ENCODE results near the gene IL1RAP.
"Not testable (repeated sequence)": the region's sequence is repeated elsewhere in the genome, so short reads cannot be mapped to it uniquely, and the experiment has no call there.

The IL1RAP gene

GRCh38 chr3:190513409-190514370 lies at the start of gene IL1RAP:
IL1RAP (plus strand) TSS chr3:190514085; CDS start chr3:190564290, 50,205 bp downstream.
- peak within 1 kb of the TSS; percentile 76 for H3K9ac ChIP-seq (ENCODE audit: low read length)
- peak; percentile 54 for TF ChIP-seq CTCF (IDR thresholded peaks at IDR 0.05; ENCODE audit: insufficient read depth, low read length, poor library complexity, severe bottlenecking)
- TF ChIP-seq EZH2phosphoT487 (conservative IDR thresholded peaks at IDR 0.05; ENCODE audit: low read length), result no peak
- H3K9me2 ChIP-seq (replicated peaks; ENCODE audit: insufficient read depth, low read length), result no peaks in the 10 kb centered on the region
- no peaks in the 10 kb centered on the region for H3F3A ChIP-seq (ENCODE audit: insufficient read depth)
- H4K20me1 ChIP-seq (ENCODE audit: low read depth, low read length), result no peaks in the 10 kb centered on the region
- H3K36me3 ChIP-seq (ENCODE audit: low read length), result no peaks in the 10 kb centered on the region
- H3K4me3 ChIP-seq (ENCODE audit: insufficient read depth, low read length, poor library complexity, severe bottlenecking), result peak within 1 kb of the TSS; percentile 98
- peak within 1 kb of the TSS; percentile 67 for H3K4me2 ChIP-seq (ENCODE audit: low read depth, low read length, poor library complexity, severe bottlenecking)
- no peak within 1 kb of the TSS for H3K27ac ChIP-seq (ENCODE audit: low read depth, low read length)
- H3K9me3 ChIP-seq (ENCODE audit: insufficient read depth, low read length), result no peaks in the 10 kb centered on the region
- peak within 1 kb of the TSS; percentile 96 for H2AFZ ChIP-seq (ENCODE audit: low read depth, low read length, severe bottlenecking)
- no peaks in the 10 kb centered on the region for H3K27me3 ChIP-seq (ENCODE audit: low read length)
- H3K79me2 ChIP-seq (ENCODE audit: insufficient read depth, low read length), result no peaks in the 10 kb centered on the region

- H3K27me3 ChIP-seq (ENCODE audit: low read length), result no peaks in the 10 kb centered on the region
- H3K4me2 ChIP-seq (ENCODE audit: low read depth, low read length, poor library complexity, severe bottlenecking), result no peak overlapping the region
- H3K9ac ChIP-seq (ENCODE audit: low read length), result no peak overlapping the region
These were observed 46.0 kb upstream of the IL1RAP start for GRCh38 chr3:190467922-190468321.

GRCh38 chr3:190473261-190473660 lies 40.6 kb upstream of the IL1RAP start:
- H2AFZ ChIP-seq (ENCODE audit: low read depth, low read length, severe bottlenecking); H3K36me3 ChIP-seq (ENCODE audit: low read length); H3K27ac ChIP-seq (ENCODE audit: low read depth, low read length); H3K4me3 ChIP-seq (ENCODE audit: insufficient read depth, low read length, poor library complexity, severe bottlenecking); H3K9ac ChIP-seq (ENCODE audit: low read length); H4K20me1 ChIP-seq (ENCODE audit: low read depth, low read length); H3K9me3 ChIP-seq (ENCODE audit: insufficient read depth, low read length); H3K79me2 ChIP-seq (ENCODE audit: insufficient read depth, low read length); H3K9me2 ChIP-seq (replicated peaks; ENCODE audit: insufficient read depth, low read length); H3K27me3 ChIP-seq (ENCODE audit: low read length); H3F3A ChIP-seq (ENCODE audit: insufficient read depth); H3K4me2 ChIP-seq (ENCODE audit: low read depth, low read length, poor library complexity, severe bottlenecking): not testable (repeated sequence)

More at GRCh38 chr3:190467922-190468321, 46.0 kb upstream of the IL1RAP start:
- no peak overlapping the region for H3K27ac ChIP-seq (ENCODE audit: low read depth, low read length)
- no peaks in the 10 kb centered on the region for H3F3A ChIP-seq (ENCODE audit: insufficient read depth)
- H4K20me1 ChIP-seq (ENCODE audit: low read depth, low read length), result no peaks in the 10 kb centered on the region
- H3K4me3 ChIP-seq (ENCODE audit: insufficient read depth, low read length, poor library complexity, severe bottlenecking), result no peak overlapping the region
- H2AFZ ChIP-seq (ENCODE audit: low read depth, low read length, severe bottlenecking), result no peak overlapping the region
- TF ChIP-seq EZH2phosphoT487 (conservative IDR thresholded peaks at IDR 0.05; ENCODE audit: low read length) (no peak), CTCF (IDR thresholded peaks at IDR 0.05; ENCODE audit: insufficient read depth, low read length, poor library complexity, severe bottlenecking) (no peak)
- H3K9me3 ChIP-seq (ENCODE audit: insufficient read depth, low read length), result no peaks in the 10 kb centered on the region
- no peaks in the 10 kb centered on the region for H3K79me2 ChIP-seq (ENCODE audit: insufficient read depth, low read length)
- H3K36me3 ChIP-seq (ENCODE audit: low read length), result no peaks in the 10 kb centered on the region
- no peaks in the 10 kb centered on the region for H3K9me2 ChIP-seq (replicated peaks; ENCODE audit: insufficient read depth, low read length)

GRCh38 chr3:190481779-190482178 lies 32.1 kb upstream of the IL1RAP start:
- no peaks in the 10 kb centered on the region for H3K9me3 ChIP-seq (ENCODE audit: insufficient read depth, low read length)
- H3K79me2 ChIP-seq (ENCODE audit: insufficient read depth, low read length), result no peaks in the 10 kb centered on the region
- no peak overlapping the region for H3K9ac ChIP-seq (ENCODE audit: low read length)
- H3K27me3 ChIP-seq (ENCODE audit: low read length), result no peaks in the 10 kb centered on the region
- no peak overlapping the region for H3K4me2 ChIP-seq (ENCODE audit: low read depth, low read length, poor library complexity, severe bottlenecking)
- no peaks in the 10 kb centered on the region for H4K20me1 ChIP-seq (ENCODE audit: low read depth, low read length)
- H2AFZ ChIP-seq (ENCODE audit: low read depth, low read length, severe bottlenecking), result no peak overlapping the region
- no peak overlapping the region for H3K27ac ChIP-seq (ENCODE audit: low read depth, low read length)
- TF ChIP-seq CTCF (IDR thresholded peaks at IDR 0.05; ENCODE audit: insufficient read depth, low read length, poor library complexity, severe bottlenecking) (no peak), EZH2phosphoT487 (conservative IDR thresholded peaks at IDR 0.05; ENCODE audit: low read length) (no peak)
- no peaks in the 10 kb centered on the region for H3K9me2 ChIP-seq (replicated peaks; ENCODE audit: insufficient read depth, low read length)
- H3K36me3 ChIP-seq (ENCODE audit: low read length), result no peaks in the 10 kb centered on the region
- no peaks in the 10 kb centered on the region for H3F3A ChIP-seq (ENCODE audit: insufficient read depth)
- H3K4me3 ChIP-seq (ENCODE audit: insufficient read depth, low read length, poor library complexity, severe bottlenecking), result no peak overlapping the region
